ENCODE measurements around the gene ETV3L.

Gene ETV3L

GRCh38 chr1:157132111-157132510, 32.5 kb upstream of the ETV3L start:
- DNase-seq (ENCODE audit: low spot score): no peak

GRCh38 chr1:157131281-157131680, 31.7 kb upstream of the ETV3L start:
- no peak for DNase-seq (ENCODE audit: low spot score)

- DNase-seq (ENCODE audit: low spot score): no peak
These were observed 25.2 kb upstream of the ETV3L start for GRCh38 chr1:157124855-157125254.

- no peak for DNase-seq (ENCODE audit: low spot score)
These were observed 19.8 kb upstream of the ETV3L start for GRCh38 chr1:157119448-157119847.

GRCh38 chr1:157119008-157119407, 19.4 kb upstream of the ETV3L start:
- DNase-seq (ENCODE audit: low spot score): no peak

GRCh38 chr1:157117527-157118057, 18.0 kb upstream of the ETV3L start:
- DNase-seq (ENCODE audit: low spot score): no peak

- no peak for DNase-seq (ENCODE audit: low spot score)
These were observed 17.1 kb upstream of the ETV3L start for GRCh38 chr1:157116737-157117103.

- DNase-seq (ENCODE audit: low spot score): no peak
These were observed 16.5 kb upstream of the ETV3L start for GRCh38 chr1:157115851-157116736.

GRCh38 chr1:157115429-157115838, 15.8 kb upstream of the ETV3L start:
- DNase-seq (ENCODE audit: low spot score): no peak

GRCh38 chr1:157114183-157115121, 14.8 kb upstream of the ETV3L start:
- no peak for DNase-seq (ENCODE audit: low spot score)

GRCh38 chr1:157113631-157114030, 14.0 kb upstream of the ETV3L start:
- DNase-seq (ENCODE audit: low spot score): no peak

- DNase-seq (ENCODE audit: low spot score): no peak
These were observed 13.5 kb upstream of the ETV3L start for GRCh38 chr1:157113106-157113505.

GRCh38 chr1:157112186-157112867, 12.7 kb upstream of the ETV3L start:
- no peak for DNase-seq (ENCODE audit: low spot score)

- no peak for DNase-seq (ENCODE audit: low spot score)
These were observed 12.0 kb upstream of the ETV3L start for GRCh38 chr1:157111396-157112165.

- DNase-seq (ENCODE audit: low spot score): no peak
These were observed 11.1 kb upstream of the ETV3L start for GRCh38 chr1:157110686-157111085.

GRCh38 chr1:157110003-157110402, 10.4 kb upstream of the ETV3L start:
- no peak for DNase-seq (ENCODE audit: low spot score)

GRCh38 chr1:157108448-157108847, 8.8 kb upstream of the ETV3L start:
- DNase-seq (ENCODE audit: low spot score): no peak

- no peak for DNase-seq (ENCODE audit: low spot score)
These were observed 8.1 kb upstream of the ETV3L start for GRCh38 chr1:157107702-157108101.

- no peak for DNase-seq (ENCODE audit: low spot score)
These were observed 7.2 kb upstream of the ETV3L start for GRCh38 chr1:157106813-157107189.

GRCh38 chr1:157105988-157106812, 6.6 kb upstream of the ETV3L start:
- no peak for DNase-seq (ENCODE audit: low spot score)

All from left forelimb (tissue), 1 donor.